Right hindlimb (tissue), 1 donor: ENCODE data around the gene KIR3DL2.
"Not testable (repeated sequence)": the region's sequence is repeated elsewhere in the genome, so short reads cannot be mapped to it uniquely, and the experiment has no call there.

ENCODE experiments used
- DNase-seq: peaks from one replicate; pipeline ENCODE4 v3.0.0-alpha.2; 2018

The KIR3DL2 gene

DNA sequence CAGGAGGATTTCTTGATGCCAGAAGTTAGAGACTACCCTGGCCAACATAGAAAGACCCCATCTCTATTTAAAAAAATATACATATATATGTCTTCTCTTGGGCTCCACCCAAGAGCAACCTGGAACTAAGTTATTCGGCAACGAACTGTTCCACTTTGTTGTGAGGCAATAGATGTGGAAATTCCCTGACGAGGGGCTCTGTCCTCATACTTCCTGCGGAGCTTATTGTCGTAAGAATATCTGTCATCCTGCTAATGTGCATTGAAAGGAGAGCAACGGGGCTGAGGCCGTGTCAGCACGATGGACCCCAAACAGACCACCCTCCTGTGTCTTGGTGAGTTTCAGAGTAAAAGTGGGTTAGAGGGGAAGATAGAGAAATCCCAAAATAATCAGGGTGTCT is 23.7 kb downstream of the KIR3DL2 start, which contains the start of gene FCAR:
Gene FCAR, plus strand, starts transcription at position 246 of the 400 bp plus-strand sequence. Its CDS starts 55 bp downstream, at position 301.
- DNase-seq = no peak

DNA sequence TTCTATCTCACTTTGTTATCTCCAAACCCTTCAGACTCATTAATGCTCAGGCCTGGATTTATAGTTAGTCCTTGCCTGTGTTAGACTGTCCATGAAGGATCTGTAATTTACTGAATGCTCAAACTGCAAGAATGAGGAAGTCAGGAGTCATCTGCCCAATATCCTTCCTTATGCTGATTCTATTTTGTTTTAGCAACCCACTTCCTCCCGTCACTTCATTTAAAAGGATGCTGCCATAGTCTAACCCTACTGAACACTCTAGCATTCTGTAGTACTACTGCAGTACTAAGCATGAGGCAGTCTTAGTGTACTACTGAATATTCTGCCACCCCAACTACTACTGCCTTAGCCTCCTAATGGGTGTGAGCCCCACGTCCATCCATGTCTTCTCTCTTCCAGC is 25.3 kb downstream of the KIR3DL2 start:
- no peak for DNase-seq

DNA sequence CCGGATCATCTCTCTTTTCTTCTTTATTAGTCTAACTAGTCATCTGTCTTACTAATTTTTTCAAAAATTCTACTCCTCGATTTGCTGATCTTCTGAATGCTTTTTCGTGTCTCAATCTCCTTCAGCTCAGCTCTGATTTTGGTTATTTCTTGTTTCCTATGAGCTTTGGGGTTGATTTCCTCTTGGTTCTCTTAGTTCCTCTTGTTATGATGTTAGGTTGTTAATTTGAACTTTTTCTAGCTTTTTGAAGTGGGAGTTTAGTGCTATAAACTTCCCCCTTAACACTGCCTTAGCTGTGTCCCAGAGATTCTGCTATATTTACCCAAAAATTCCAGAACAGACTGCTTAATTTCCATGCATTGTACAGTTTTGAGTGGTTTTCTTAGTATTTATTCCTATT is 27.2 kb downstream of the KIR3DL2 start:
- DNase-seq = no peak

DNA sequence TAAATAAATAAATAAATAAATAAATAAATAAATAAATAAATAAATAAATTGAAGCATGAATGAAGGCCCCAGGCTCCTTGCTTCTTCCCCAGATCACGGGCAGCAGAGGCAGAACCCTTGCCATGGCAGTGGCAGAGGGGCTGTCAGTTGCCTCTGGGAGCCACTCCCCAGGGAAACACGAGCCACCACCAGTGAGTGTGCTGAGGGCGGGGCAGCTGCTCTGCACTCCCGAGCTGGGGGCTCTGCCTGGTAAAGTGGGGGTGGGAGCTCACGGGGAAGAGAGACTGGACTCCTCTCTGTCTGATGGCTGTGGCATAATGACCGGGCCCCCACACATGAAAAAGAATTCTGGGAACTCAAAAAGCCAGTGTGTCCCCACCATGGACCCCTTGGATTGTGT is 31.6 kb downstream of the KIR3DL2 start:
- no peak for DNase-seq

DNA sequence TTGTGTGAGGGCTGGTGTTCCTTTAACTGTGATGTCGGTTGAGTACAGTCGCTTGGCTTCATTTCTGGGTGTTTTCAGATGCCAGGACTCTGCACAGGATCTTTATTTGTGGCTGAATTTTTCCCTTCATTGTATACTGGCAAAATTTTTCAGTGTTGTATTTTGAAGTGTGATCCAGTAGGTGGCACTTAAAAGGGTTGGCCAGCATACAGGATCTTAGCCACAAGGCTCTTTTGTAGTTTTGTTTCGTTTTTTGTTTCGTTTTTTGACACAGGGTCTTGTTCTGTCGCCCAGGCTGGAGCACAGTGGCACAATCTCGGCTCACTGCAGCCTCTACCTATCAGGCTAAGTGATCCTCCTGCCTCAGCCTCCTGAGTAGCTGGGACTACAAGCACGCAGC is 32.5 kb downstream of the KIR3DL2 start:
- no peak for DNase-seq

DNA sequence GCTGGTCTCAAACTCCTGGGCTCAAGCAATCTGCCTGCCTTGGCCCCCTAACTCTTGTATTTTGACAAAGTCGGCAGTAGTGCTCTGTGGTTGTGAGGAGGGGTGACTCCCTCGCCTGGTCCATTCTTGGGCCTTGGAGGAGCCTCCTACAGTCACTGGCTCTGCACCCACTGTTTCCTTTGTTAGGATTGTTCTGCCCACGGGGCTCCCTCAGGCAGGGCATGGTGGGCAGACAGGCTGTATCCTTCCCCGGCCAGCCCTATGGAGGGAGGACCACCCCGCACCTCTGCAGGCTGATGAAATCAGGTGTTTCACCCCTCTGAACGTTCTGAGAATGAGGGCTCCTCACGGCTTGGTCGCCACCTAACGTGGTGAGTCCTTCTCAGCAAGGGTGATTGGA is 33.0 kb downstream of the KIR3DL2 start:
- DNase-seq = no peak

DNA sequence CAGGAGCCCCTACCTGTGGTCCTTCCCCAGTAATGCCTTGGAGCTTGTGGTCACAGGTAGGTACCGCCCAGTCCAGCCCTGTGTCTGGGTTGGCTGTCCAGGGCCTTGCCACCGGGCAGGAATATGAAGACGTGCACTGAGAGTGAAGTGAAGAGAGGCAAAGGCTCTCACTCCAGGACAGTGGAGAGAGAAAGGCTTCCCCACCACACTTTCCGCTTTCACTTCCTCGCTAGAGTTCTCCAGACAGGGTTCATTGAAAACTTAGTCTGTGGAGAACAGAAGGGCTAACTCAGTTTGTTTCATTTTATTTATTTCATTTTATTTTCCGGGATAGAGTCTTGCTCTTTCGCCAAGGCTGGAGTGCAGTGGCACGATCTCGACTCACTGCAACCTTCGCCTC is 38.0 kb downstream of the KIR3DL2 start:
- no peak for DNase-seq

DNA sequence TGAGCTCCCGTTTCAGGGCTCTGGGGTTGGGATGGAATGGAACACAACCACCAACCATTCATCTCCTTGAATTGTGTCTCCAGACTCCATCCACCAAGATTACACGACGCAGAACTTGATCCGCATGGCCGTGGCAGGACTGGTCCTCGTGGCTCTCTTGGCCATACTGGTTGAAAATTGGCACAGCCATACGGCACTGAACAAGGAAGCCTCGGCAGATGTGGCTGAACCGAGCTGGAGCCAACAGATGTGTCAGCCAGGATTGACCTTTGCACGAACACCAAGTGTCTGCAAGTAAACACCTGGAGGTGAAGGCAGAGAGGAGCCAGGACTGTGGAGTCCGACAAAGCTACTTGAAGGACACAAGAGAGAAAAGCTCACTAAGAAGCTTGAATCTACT is 39.3 kb downstream of the KIR3DL2 start:
- DNase-seq = no peak

DNA sequence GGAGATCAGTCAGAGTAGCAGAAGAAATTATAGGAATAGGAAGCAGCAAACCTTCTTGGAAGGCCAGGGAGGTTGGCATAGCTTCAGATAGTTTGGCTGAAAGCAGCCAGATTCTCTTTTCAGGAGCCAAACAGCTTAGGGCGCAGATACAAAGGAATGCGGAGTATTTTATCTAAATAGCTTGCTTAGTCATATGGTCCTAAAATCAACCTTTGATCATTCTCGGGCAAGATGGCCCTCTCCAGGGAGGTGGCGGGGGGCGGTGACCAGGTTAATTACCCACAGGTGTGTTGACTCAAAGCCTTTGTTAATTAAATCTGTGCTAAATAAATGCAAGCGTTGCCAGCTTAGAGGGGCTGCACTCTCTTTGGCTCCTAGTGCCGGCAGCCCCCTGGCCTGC is 43.2 kb downstream of the KIR3DL2 start:
- DNase-seq = no peak

DNA sequence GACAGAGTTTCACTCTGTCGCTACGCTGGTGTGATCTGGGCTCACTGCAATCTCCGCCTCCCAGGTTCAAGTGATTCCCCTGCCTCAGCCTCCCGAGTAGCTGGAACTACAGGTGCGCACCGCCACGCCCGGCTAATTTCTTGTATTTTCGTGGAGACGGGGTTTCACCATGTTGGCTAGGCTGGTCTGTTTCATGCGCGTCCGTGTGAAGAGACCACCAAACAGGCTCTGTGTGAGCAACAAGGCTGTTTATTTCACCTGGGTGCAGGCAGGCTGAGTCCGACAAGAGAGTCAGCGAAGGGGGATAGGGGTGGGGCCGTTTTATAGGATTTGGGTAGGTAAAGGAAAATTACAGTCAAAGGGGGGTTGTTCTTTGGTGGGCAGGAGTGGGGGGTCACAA is 43.9 kb downstream of the KIR3DL2 start:
- not testable (repeated sequence) for DNase-seq

DNA sequence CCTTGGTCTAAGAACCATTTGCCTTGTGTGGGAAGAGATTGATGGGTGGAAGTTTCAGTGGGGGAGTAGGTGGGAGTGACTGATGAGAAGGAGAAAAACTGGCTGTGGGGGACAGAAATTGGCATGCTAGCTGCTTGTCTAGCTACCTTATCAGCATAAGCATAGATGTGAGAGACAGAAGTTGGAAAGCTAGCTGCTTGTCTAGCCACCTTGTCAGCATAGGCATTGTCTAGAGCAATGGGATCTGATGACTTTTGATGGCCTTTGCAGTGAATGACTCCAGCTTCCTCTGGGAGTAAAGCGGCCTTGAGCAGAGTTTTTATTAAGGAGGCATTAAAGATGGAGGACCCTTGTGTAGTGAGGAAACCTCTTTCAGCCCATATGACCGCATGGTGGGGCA is 45.8 kb downstream of the KIR3DL2 start:
- no peak for DNase-seq

DNA sequence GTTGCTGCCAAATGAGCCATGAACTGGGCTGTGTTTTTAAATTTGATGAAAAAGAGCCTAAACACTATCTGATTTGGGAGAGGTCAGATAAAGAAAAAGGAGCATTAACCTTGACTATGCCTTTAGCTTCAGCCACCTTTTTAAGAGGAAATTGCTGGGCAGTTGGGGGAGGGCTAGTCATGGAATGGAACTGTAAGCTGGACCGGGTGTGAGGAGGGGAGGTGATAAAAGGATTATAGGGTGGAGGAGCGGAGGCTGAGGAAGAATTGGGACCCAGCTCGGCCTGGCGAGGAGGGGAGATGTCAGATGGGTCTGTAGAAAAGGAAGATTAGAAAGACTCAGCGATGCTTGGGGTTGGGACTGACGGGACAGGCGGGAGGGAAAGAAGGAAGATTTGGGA is 48.4 kb downstream of the KIR3DL2 start:
- DNase-seq = not testable (repeated sequence)

DNA sequence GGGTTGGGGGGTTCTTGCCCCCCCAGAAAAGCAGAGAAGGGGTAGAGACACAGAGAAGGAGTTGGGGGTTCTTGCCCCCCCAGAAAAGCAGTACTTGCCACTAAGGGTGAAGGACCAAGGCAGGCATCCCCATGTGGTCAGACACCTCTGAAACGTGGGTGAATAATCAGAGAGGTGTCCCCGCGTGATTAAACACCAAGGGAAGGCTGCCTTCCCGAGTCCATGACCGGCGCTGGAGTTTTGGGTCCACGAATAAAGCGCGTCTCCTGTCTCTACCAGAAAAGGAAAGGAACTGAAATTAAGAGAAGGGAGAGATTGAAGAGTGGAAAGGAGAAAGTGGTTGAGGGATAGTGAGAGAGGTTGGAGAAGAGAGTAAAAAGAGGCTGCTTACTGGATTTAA is 49.4 kb downstream of the KIR3DL2 start:
- DNase-seq = not testable (repeated sequence)

DNA sequence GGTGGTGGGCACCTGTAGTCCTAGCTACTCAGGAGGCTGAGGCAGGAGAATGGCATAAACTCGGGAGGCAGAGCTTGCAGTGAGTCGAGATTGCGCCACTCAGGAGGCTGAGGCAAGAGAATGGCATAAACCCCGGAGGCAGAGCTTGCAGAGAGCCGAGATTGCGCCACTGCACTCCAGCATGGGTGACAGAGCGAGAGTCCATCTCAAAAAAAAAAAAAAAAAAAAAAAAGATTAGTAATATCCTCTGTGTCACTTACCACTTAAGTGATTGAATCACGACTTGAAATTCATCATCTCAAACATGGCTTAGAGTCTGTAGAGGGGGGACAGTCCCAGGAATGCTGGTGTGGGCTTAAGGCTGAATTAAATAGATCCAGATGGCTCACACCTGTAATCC is 50.9 kb downstream of the KIR3DL2 start:
- not testable (repeated sequence) for DNase-seq

DNA sequence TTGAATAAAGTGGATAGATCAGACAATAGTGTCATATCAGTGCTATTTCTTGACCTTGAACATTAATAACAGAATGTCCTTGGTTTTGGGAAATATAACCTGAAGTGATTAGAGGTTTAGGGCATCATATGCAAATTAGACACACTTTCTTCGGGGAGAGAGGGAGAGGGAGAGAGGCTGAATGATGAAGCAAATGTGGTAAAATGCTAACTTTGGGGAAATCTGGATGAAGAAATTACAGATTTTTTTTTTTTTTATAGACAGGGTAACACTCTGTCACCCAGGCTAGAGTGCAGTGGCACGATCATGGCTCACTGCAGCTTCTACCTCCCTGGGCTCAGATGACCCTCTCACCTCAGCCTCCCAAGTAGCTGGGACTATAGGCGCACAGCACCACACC is 51.8 kb downstream of the KIR3DL2 start:
- no peak for DNase-seq

DNA sequence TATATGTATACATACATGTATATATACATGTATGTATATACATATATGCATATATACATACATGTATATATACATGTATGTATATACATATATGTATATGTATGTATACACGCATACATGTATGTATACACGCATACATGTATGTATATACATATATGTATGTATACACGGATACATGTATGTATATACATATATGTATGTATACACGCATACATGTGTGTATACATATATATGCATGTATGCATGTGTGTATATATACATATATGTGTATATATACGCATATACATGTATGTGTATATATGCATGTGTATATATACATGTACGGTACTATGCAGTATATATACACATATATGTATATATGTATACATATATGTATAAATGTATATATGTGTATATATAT is 53.1 kb downstream of the KIR3DL2 start:
- DNase-seq = no peak

DNA sequence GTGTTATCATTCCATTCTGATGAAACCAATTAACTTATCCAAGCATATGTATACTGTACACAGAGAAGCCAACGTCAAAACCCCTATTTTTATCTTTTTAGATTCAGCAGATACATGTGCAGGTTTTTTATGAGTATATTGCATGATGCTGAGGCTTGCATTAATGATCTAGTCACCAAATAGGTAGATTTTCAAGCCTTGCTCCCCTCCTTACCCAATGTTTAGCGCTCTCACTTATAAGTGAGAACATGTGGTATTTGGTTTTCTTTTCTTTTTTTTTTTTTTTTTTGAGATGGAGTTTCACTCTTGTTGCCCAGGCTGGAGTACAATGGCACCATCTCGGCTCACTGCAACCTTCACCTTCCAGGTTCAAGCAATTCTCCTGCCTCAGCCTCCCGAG is 54.0 kb downstream of the KIR3DL2 start:
- not testable (repeated sequence) for DNase-seq

DNA sequence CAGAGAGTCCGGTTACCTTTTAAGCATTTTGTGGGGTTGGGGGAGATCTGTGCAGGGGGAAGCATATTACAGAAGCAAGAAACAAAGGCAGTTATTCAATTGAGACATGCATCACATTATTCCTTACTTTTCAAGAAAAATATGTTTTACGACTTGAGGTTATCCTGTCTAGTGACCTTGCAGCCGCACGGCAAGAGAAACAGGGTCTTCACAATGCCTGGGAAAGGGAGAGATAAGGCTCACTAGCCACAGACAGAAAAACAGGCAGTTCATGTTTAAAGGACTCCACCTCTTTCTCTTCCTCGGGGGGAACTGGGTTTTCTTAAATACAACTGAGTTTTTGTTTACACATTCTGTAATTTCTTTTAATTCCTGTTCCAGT is 55.2 kb downstream of the KIR3DL2 start:
- no peak for DNase-seq

DNA sequence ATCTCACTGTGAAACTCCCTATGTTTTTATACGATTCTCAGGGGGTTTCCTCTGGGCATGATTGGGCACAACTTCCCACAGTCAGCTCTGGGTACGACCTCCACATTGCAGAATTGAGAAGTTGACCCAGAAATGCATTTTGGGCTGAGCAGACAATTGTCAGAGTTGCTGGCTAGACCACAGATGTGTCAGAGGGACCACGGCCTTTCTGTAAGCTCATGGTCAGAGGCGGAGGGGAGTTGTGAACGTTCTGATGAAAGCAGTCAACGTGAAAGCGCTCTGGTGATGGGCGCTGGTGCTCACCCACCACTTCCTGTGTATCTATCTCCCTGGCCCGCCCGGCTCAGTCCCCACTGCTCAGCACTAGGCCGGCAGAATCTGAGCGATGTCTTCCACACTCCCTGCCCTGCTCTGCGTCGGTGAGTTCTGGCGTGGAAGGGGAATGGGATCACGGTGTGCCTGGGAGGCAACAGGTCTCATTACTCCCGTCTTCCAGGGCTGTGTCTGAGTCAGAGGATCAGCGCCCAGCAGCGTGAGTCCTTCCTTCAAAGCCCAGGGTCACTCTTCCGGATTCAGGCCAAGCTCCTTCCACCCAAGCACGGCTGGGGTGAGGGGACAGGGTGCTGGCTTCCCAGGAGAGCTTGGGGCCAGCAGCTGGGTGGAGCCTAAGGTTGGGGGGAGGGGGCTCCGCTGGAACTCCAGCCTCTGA is 55.7 kb downstream of the KIR3DL2 start, which contains the start of gene NCR1:
Gene NCR1, plus strand, starts transcription at position 346 of the 709 bp plus-strand sequence. Its CDS starts 40 bp downstream, at position 386.
- no peak for DNase-seq

DNA sequence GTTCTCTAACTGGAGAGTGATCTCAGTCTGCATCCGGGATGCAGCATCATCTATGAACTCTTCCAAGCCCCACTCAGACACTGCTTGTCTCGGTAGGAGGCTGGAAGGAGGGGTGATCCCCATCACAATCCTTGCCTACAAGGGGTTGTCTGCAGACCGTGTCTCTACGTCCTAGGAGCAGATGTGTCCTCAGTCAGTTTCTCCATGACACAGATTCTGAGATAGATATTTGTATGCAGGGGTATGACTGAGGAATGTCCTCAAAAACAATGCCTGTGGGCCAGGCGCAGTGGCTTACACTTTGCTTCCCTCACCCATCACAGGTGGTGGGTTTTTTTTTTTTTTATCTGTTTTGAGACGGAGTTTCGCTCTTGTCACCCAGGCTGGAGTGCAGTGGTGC is 56.6 kb downstream of the KIR3DL2 start:
- DNase-seq = no peak

DNA sequence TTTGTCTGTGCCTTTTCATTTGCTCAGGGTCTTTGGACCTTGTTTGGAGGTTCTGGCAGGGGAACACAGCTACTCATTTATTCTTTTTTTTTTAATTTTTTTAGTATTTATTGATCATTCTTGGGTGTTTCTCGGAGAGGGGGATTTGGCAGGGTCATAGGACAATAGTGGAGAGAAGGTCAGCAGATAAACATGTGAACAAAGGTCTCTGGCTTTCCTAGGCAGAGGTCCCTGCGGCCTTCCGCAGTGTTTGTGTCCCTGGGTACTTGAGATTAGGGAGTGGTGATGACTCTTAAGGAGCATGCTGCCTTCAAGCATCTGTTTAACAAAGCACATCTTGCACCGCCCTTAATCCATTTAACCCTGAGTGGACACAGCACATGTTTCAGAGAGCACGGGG is 57.7 kb downstream of the KIR3DL2 start:
- DNase-seq = not testable (repeated sequence)
